ENCODE data around the gene FBXO39. TPM values are rescaled to one million over a fixed set of nuclear protein-coding genes. Genes with fewer than 3 reads are reported as not detected.
"Not testable (repeated sequence)": the region's sequence is repeated elsewhere in the genome, so short reads cannot be mapped to it uniquely, and the experiment has no call there.

The FBXO39 gene
- total RNA-seq, 1 donor from 2014 or later, result 0.49 TPM

- TF ChIP-seq, protein P1, sequence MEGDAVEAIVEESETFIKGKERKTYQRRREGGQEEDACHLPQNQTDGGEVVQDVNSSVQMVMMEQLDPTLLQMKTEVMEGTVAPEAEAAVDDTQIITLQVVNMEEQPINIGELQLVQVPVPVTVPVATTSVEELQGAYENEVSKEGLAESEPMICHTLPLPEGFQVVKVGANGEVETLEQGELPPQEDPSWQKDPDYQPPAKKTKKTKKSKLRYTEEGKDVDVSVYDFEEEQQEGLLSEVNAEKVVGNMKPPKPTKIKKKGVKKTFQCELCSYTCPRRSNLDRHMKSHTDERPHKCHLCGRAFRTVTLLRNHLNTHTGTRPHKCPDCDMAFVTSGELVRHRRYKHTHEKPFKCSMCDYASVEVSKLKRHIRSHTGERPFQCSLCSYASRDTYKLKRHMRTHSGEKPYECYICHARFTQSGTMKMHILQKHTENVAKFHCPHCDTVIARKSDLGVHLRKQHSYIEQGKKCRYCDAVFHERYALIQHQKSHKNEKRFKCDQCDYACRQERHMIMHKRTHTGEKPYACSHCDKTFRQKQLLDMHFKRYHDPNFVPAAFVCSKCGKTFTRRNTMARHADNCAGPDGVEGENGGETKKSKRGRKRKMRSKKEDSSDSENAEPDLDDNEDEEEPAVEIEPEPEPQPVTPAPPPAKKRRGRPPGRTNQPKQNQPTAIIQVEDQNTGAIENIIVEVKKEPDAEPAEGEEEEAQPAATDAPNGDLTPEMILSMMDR (IDR thresholded peaks at IDR 0.05), result no peak
- DNase-seq (no peak), ATAC-seq (peak; percentile 23)
- H3K27ac ChIP-seq, result peak overlapping the region; percentile 95
- no peaks in the 10 kb centered on the region for H3K9me3 ChIP-seq
- H3K4me1 ChIP-seq, result peaks cover 48% of the 10 kb centered on the region
- no peaks in the 10 kb centered on the region for H3K27me3 ChIP-seq
- H3K4me3 ChIP-seq, result peak overlapping the region; percentile 70
- peaks cover 20% of the 10 kb centered on the region for H3K36me3 ChIP-seq
- intact Hi-C loops (cut with DNase I), result no loop called here
Observed at GRCh38 chr17:6756425-6757031, 19.5 kb upstream of the FBXO39 start.

GRCh38 chr17:6757747-6758146, 18.3 kb upstream of the FBXO39 start:
- DNase-seq (no peak), ATAC-seq (no peak)
- H3K27ac ChIP-seq, result no peak overlapping the region
- no peaks in the 10 kb centered on the region for H3K27me3 ChIP-seq
- intact Hi-C loops (cut with DNase I), result no loop called here
- H3K36me3 ChIP-seq, result peaks cover 31% of the 10 kb centered on the region
- no peak overlapping the region for H3K4me3 ChIP-seq
- peaks cover 36% of the 10 kb centered on the region for H3K4me1 ChIP-seq
- H3K9me3 ChIP-seq, result no peaks in the 10 kb centered on the region
- TF ChIP-seq, protein P1 (IDR thresholded peaks at IDR 0.05), result no peak

GRCh38 chr17:6761779-6762178, 14.2 kb upstream of the FBXO39 start:
- ATAC-seq, result no peak
- intact Hi-C loops (cut with DNase I), result no loop called here
- Histone ChIP-seq H3K4me3 (no peak overlapping the region), H3K36me3 (peaks cover 71% of the 10 kb centered on the region), H3K4me1 (peaks cover 12% of the 10 kb centered on the region), H3K27me3 (no peaks in the 10 kb centered on the region), H3K9me3 (no peaks in the 10 kb centered on the region), H3K27ac (no peak overlapping the region)
- DNase-seq, result no peak
- TF ChIP-seq, protein P1 (IDR thresholded peaks at IDR 0.05), result no peak

GRCh38 chr17:6768447-6768846, 7.6 kb upstream of the FBXO39 start:
- intact Hi-C loops (cut with DNase I), result no loop called here
- TF ChIP-seq, protein P1 (IDR thresholded peaks at IDR 0.05), result no peak

GRCh38 chr17:6772016-6772415, 4.0 kb upstream of the FBXO39 start:
- TF ChIP-seq, protein P1 (IDR thresholded peaks at IDR 0.05), result no peak
- intact Hi-C loops (cut with DNase I), result no loop called here
- Histone ChIP-seq H3K27ac (no peak overlapping the region), H3K36me3 (peaks cover 66% of the 10 kb centered on the region), H3K9me3 (peaks cover 8% of the 10 kb centered on the region), H3K27me3 (no peaks in the 10 kb centered on the region), H3K4me3 (no peak overlapping the region), H3K4me1 (no peaks in the 10 kb centered on the region)
- no peak for DNase-seq
- no peak for ATAC-seq

More at GRCh38 chr17:6768447-6768846, 7.6 kb upstream of the FBXO39 start:
- DNase-seq (no peak), ATAC-seq (no peak)
- Histone ChIP-seq H3K27ac (no peak overlapping the region), H3K36me3 (peaks cover 99% of the 10 kb centered on the region), H3K9me3 (peaks cover 8% of the 10 kb centered on the region), H3K4me3 (no peak overlapping the region), H3K4me1 (no peaks in the 10 kb centered on the region), H3K27me3 (no peaks in the 10 kb centered on the region)

DNA sequence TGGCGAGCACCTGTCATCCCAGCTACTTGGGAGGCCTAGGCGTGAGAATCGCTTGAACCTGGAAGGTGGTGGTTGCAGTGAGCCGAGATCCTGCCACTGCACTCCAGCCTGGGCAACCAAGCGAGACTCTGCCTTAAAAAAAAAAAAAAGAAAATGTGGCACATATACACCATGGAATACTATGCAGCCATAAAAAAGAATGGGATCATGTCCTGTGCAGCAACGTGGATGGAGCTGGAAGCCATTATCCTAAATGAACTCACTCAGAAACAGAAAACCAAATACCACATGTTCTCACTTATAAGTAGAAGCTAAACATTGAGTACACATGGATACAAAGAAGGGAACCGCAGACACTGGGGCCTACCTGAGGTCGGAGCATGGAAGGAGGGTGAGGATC, 1.1 kb upstream of the FBXO39 start:
- DNase-seq; intact Hi-C loops (cut with DNase I); H3K27ac ChIP-seq; H3K4me3 ChIP-seq; H3K4me1 ChIP-seq; ATAC-seq; H3K27me3 ChIP-seq; H3K9me3 ChIP-seq: not testable (repeated sequence)
- peaks cover 38% of the 10 kb centered on the region for H3K36me3 ChIP-seq
